GM12801 (cell line): Measurements from ENCODE around the gene COL23A1.

Experiments used
- TF ChIP-seq, protein P1 (sequence below): IDR thresholded peaks from one replicate; pipeline ENCODE4 v1.5.1; 2011; ENCODE audit warnings: control low read depth; ENCODE audit not compliant: insufficient read length; ENCODE audit errors: extremely low read depth

The COL23A1 gene

DNA sequence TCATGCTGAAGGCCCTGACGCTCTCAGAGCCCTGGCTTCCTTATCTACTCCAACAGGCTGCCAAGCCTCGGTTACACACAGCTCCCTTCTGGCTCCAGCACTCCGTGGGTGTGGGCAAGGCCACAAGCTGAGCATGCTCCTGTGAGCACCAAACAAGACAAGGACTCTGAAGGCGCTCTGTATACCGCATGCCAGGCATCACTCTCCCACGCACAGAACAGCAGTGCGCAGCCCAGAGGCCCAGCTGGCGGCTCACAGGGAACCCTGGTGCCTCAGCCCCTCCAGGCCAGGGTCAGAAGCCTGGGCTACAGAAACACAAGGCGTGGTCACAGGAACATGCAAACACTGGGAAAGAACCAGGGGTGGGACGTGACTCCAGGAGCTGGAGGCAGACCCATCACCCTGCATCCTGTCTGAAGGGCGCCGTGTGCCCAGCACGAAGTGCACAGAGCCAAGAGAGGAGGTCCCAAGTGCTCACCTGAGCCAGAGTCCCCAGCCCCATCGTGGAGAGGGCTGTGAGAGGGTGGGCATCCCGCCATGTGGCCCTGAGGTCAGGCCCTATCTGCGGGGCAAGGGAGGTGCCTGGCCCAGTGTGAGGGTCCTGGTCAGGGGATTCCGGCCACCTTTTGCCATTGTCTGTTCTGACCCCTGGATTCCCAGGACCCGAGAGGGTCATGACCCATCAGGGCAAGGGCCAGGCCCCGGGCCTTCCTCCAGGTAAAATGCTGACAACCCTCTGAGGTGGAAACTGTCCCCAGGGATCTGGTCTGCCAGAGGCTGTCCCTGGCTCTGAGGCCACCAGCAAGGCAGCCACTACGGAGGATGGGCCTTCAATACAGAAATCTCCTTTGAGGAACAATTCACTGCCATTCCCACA is 54.7 kb downstream of the COL23A1 start:
- TF ChIP-seq, protein P1, sequence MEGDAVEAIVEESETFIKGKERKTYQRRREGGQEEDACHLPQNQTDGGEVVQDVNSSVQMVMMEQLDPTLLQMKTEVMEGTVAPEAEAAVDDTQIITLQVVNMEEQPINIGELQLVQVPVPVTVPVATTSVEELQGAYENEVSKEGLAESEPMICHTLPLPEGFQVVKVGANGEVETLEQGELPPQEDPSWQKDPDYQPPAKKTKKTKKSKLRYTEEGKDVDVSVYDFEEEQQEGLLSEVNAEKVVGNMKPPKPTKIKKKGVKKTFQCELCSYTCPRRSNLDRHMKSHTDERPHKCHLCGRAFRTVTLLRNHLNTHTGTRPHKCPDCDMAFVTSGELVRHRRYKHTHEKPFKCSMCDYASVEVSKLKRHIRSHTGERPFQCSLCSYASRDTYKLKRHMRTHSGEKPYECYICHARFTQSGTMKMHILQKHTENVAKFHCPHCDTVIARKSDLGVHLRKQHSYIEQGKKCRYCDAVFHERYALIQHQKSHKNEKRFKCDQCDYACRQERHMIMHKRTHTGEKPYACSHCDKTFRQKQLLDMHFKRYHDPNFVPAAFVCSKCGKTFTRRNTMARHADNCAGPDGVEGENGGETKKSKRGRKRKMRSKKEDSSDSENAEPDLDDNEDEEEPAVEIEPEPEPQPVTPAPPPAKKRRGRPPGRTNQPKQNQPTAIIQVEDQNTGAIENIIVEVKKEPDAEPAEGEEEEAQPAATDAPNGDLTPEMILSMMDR = no peak

DNA sequence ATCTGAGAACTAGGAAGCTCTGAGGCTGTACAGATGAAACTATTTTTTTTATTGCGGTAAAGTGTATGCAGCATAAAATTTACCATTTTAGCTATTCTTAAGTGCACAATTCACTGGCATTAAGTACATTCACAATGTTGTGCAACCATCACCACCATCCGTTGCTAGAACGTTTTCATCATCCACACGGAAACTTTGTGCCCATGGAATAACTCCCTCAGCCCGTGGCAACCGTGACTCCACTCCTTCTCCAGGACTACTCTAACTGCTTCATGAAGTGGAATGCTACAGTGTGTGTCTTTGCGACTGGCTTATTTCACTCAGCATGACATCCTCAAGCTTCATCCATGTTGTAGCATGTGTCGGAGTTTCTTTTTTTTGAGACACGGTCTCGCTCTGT is 57.1 kb downstream of the COL23A1 start:
- TF ChIP-seq, protein P1 = no peak

DNA sequence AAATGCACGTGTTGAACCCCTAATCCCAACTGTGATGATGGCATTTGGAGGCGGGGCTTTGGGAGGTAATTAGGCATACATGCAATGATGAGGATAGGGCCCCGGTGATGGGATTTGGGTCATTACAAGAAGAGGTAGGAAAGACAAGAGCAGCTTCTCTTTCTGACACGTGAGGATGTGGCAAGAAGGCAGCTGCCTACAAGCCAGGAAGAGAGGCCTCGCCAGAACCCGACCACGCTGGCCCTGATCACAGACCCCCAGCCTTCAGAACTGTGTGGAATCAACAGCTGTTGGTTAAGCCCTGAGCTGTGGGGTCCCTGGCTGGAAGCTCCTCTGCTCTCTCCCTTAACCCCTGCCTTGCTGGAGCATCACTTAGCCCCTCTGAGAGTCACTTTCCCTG is 57.5 kb downstream of the COL23A1 start:
- TF ChIP-seq, protein P1 = no peak

DNA sequence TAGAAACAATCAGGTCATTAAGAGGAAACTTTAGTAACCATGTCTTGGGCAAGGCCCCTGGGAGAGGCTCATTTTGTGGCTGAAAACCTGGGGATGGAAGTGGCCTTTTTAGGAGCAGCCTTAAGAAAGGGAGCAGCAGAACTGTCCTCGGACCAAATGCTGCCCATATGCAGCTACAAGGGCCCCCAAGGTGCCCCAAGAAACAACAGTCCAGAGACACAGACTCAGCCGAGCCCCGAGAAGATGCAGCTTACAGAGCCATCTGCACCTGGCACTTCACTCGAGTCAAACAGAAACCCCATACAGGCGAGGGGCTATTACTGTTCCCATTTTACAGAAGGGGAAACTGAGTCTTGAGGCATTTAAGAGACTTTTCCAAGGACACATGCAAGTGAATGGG is 58.0 kb downstream of the COL23A1 start:
- TF ChIP-seq, protein P1 = no peak

DNA sequence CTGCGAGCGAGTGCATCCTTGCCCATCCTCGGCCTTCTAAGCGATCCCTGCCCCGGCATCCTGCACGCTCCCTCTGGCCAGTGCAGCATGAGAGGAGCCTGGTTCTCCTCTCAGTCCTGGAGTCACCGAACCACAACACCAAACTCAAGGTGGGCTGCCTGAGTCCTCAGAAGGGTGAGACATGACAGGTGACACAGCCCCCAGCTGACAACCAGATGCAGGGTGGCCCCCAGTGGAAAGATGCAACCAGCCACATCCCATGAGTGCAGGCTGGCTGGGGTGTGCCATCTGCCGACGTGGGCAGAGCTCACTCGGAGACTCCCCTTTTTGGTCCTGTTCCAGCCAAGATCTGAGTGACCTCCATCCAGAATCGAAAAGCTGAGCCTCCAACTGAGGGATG is 58.4 kb downstream of the COL23A1 start:
- TF ChIP-seq, protein P1 = no peak

DNA sequence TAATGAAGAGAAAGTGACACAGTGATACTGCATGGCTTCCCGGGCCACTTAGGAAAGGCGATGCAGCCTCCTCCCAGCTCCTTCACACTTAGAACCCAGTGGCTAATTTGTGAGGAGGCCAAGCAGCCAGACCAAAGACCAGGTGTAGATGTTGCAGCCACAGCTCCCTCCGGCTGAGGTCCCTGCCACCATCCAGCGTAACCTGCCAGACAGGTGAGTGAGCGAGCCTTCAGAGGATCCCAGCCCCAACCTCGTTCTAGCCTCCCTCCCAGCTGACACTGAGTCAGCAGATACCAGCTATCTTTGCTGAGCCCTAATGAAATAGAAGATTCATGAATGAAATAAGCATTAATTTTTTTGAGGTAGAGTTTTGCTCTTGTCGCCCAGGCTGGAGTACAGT is 59.7 kb downstream of the COL23A1 start:
- TF ChIP-seq, protein P1 = no peak

DNA sequence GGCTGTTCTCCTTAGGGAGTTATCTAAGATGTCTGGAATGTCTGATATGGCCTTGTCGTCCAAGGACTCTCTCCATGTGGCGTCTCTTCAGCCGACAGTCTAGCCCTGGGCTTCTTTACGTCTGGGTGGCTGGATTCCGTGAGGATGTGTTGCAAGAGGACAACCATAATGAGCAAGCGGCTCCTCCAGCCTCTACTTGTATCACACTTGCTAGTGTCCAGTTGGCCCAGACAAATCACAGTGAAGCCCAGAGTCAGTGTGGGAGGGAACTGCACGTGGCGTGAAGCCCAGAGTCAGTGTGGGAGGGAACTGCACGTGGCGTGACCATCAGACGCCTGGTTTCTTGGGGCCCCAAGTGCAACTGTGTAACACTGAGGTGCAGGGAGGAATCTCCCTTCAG is 61.1 kb downstream of the COL23A1 start:
- TF ChIP-seq, protein P1 = no peak
